Liver (tissue), 9 donors: Measurements from ENCODE around the gene SLC25A38. TPM values are rescaled to one million over a fixed set of nuclear protein-coding genes. Genes with fewer than 3 reads are reported as not detected.

Source experiments
- DNase-seq: peaks from one replicate; pipeline ENCODE4 v3.0.0-alpha.2; 2017; ENCODE audit warnings: low spot score
- H3K27ac ChIP-seq, 2 donors: one replicate each; pipeline ENCODE4 v1.7.0; 2013; ENCODE audit warnings: inconsistent platforms in 2 of 2, low read length in 2 of 2, control low read depth in 1 of 2, low read depth in 1 of 2, mild to moderate bottlenecking in 1 of 2
- H3K27me3 ChIP-seq, 4 donors: one replicate each; pipeline versions ENCODE4 v1.6.1 to v1.7.0; 2013; ENCODE audit warnings: low read length in 3 of 4, inconsistent platforms in 1 of 4, mild to moderate bottlenecking in 1 of 4, moderate library complexity in 1 of 4; ENCODE audit not compliant: control insufficient read depth in 4 of 4, insufficient read depth in 4 of 4
- H3K36me3 ChIP-seq, 4 donors: one replicate each; pipeline versions ENCODE4 v1.6.1 to v1.7.0; 2013; ENCODE audit warnings: low read length in 3 of 4, mild to moderate bottlenecking in 3 of 4, low read depth in 1 of 4, moderate library complexity in 1 of 4; ENCODE audit not compliant: control insufficient read depth in 4 of 4, insufficient read depth in 3 of 4
- H3K4me1 ChIP-seq, 4 donors: one replicate each; pipeline versions ENCODE4 v1.6.1 to v1.7.0; 2013; ENCODE audit warnings: low read length in 3 of 4, mild to moderate bottlenecking in 3 of 4, moderate library complexity in 1 of 4; ENCODE audit not compliant: control insufficient read depth in 4 of 4, insufficient read depth in 4 of 4
- H3K4me3 ChIP-seq, 3 donors: one replicate each; pipeline versions ENCODE4 v1.6.1 to v1.7.0; 2013; ENCODE audit warnings: low read length in 3 of 3, control low read depth in 1 of 3, low read depth in 1 of 3, mild to moderate bottlenecking in 1 of 3
- H3K9ac ChIP-seq, 2 donors: one replicate each; pipeline ENCODE4 v1.7.0; 2013; ENCODE audit warnings: low read length in 2 of 2, mild to moderate bottlenecking in 2 of 2, moderate library complexity in 2 of 2, control low read depth in 1 of 2, low read depth in 1 of 2
- H3K9me3 ChIP-seq, 4 donors: one replicate each; pipeline versions ENCODE4 v1.6.1 to v1.7.0; 2013; ENCODE audit warnings: low read length in 3 of 4; ENCODE audit not compliant: control insufficient read depth in 4 of 4
- EGR1 ChIP-seq, 2 donors: IDR thresholded peaks; 2 replicates each; pipeline ENCODE4 v1.6.1; 2016 to 2018; ENCODE audit warnings: antibody characterized with exemption in 2 of 2, low read depth in 2 of 2
- FOXA1 ChIP-seq: IDR thresholded peaks from 2 replicates; pipeline ENCODE4 v1.6.1; 2016; ENCODE audit warnings: antibody characterized with exemption
- FOXA2 ChIP-seq: IDR thresholded peaks from 2 replicates; pipeline ENCODE4 v1.6.1; 2016; ENCODE audit warnings: antibody characterized with exemption
- GABPA ChIP-seq, 2 donors: IDR thresholded peaks in 1 of 2; conservative IDR thresholded peaks in 1 of 2; 2 replicates each; pipeline ENCODE4 v1.6.1; 2016; ENCODE audit warnings: antibody characterized with exemption in 2 of 2, mild to moderate bottlenecking in 1 of 2, moderate library complexity in 1 of 2
- HNF4A ChIP-seq, 2 donors: conservative IDR thresholded peaks; 2 replicates each; pipeline ENCODE4 v1.6.1; 2016; ENCODE audit warnings: antibody characterized with exemption in 2 of 2, mild to moderate bottlenecking in 2 of 2
- HNF4G ChIP-seq: IDR thresholded peaks from 2 replicates; pipeline ENCODE4 v1.6.1; 2016; ENCODE audit warnings: antibody characterized with exemption
- JUND ChIP-seq, 2 donors: IDR thresholded peaks; 2 replicates each; pipeline ENCODE4 v1.6.1; 2016; ENCODE audit warnings: antibody characterized with exemption in 2 of 2
- RAD21 ChIP-seq, 2 donors: IDR thresholded peaks; 2 replicates each; pipeline ENCODE4 v1.6.1; 2016; ENCODE audit warnings: antibody characterized with exemption in 2 of 2, mild to moderate bottlenecking in 2 of 2
- RXRA ChIP-seq, 2 donors: IDR thresholded peaks; 2 replicates each; pipeline ENCODE4 v1.6.1; 2017 to 2018; ENCODE audit warnings: antibody characterized with exemption in 2 of 2, mild to moderate bottlenecking in 1 of 2
- SP1 ChIP-seq: IDR thresholded peaks from 2 replicates; pipeline ENCODE4 v1.6.1; 2018; ENCODE audit warnings: antibody characterized with exemption, mild to moderate bottlenecking
- TAF1 ChIP-seq: conservative IDR thresholded peaks from 2 replicates; pipeline ENCODE4 v1.6.1; 2016; ENCODE audit warnings: antibody characterized with exemption, mild to moderate bottlenecking
- YY1 ChIP-seq: IDR thresholded peaks from 2 replicates; pipeline ENCODE4 v1.6.1; 2016; ENCODE audit warnings: antibody characterized with exemption, mild to moderate bottlenecking
- WGBS: extraction: QIAGEN DNeasy Blood & Tissue Kit; methylation state at CpG from one replicate; pipeline ENCODE4 v1.1.7; 2013; 5-methylcytosine and 5-hydroxymethylcytosine counted together
- polyA plus RNA-seq, 2 donors: library from polyadenylated mRNA; stranded (reverse) in 1 of 2; unstranded in 1 of 2; fragments of 200-250 nt in 1 of 2; fragments of >200 nt in 1 of 2; fragmentation: Nextera tagmentation in 1 of 2; extraction: Ambion mirVana in 1 of 2; gene quantifications; one replicate each; pipeline versions ENCODE4 v1.2.1 to v1.2.3, GENCODE V29; 2013 to 2015
- total RNA-seq, 2 donors: library from RNA; depleted of rRNA; stranded (reverse); fragments of >200 nt; gene quantifications; one replicate each; pipeline ENCODE4 v1.2.3, GENCODE V29; 2014
- TF ChIP-seq, protein P1 (sequence below): IDR thresholded peaks from 2 replicates; pipeline ENCODE4 v1.6.1; 2016; ENCODE audit warnings: antibody characterized with exemption
- TF ChIP-seq, protein P2 (sequence below): IDR thresholded peaks from 2 replicates; pipeline ENCODE4 v1.6.1; 2016; ENCODE audit warnings: antibody characterized with exemption
- TF ChIP-seq, protein P3 (sequence below): IDR thresholded peaks from 2 replicates; pipeline ENCODE4 v1.6.1; 2016; ENCODE audit warnings: antibody characterized with exemption, mild to moderate bottlenecking
- TF ChIP-seq, protein P4 (sequence below): fragments of 150-350 bp; IDR thresholded peaks from 2 replicates; pipeline ENCODE4 v1.5.1; 2017; ENCODE audit warnings: improper control_type of control experiment, low read depth, low read length; ENCODE audit not compliant: missing input control
- TF ChIP-seq, protein P5 (sequence below): IDR thresholded peaks from 2 replicates; pipeline ENCODE4 v1.6.1; 2016; ENCODE audit warnings: antibody characterized with exemption
- donor health status: healthy.
- donor health status: healthy.
- donor health status: healthy.
- donor health status: healthy.
- donor health status: healthy.

SLC25A38 gene
- total and polyA plus RNA-seq, 4 donors: 19.8 to 44.4 (median 24.3) TPM

DNA sequence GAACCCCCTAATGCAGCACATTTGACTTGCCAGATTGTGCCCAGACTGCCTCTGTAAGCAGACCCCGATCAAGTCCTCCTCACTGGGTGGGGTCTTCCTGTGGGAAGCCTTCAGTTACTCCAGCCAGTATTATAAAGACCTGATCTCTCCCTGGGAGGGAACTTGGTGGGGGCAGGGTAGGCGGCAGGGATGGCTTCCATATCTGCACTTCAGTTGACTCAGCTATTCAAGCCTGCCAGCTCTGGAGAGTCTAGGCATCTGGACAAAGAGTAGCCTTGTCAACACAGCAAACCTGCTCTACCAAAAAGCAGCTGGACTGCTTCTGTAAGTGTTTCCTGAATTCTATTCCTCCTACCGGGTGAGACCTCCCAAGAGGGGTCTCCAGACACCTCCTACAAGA, 21.0 kb upstream of the SLC25A38 start:
- no peak for DNase-seq
- Histone ChIP-seq H3K4me1 (peaks cover 0 to 2% (median 0%) of the 10 kb centered on the region in 4 donors), H3K9me3 (no peaks in the 10 kb centered on the region), H3K9ac (no peak overlapping the region), H3K27ac (no peak overlapping the region), H3K27me3 (no peaks in the 10 kb centered on the region), H3K36me3 (no peaks in the 10 kb centered on the region), H3K4me3 (no peak overlapping the region)
- no peak for TF ChIP-seq FOXA2
- no peak for TF ChIP-seq EGR1 (IDR thresholded peaks at IDR 0.05; ENCODE audit: low read depth in 2 of 2)
- TF ChIP-seq, protein P1, sequence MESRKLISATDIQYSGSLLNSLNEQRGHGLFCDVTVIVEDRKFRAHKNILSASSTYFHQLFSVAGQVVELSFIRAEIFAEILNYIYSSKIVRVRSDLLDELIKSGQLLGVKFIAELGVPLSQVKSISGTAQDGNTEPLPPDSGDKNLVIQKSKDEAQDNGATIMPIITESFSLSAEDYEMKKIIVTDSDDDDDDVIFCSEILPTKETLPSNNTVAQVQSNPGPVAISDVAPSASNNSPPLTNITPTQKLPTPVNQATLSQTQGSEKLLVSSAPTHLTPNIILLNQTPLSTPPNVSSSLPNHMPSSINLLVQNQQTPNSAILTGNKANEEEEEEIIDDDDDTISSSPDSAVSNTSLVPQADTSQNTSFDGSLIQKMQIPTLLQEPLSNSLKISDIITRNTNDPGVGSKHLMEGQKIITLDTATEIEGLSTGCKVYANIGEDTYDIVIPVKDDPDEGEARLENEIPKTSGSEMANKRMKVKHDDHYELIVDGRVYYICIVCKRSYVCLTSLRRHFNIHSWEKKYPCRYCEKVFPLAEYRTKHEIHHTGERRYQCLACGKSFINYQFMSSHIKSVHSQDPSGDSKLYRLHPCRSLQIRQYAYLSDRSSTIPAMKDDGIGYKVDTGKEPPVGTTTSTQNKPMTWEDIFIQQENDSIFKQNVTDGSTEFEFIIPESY: no peak
- TF ChIP-seq, protein P2, sequence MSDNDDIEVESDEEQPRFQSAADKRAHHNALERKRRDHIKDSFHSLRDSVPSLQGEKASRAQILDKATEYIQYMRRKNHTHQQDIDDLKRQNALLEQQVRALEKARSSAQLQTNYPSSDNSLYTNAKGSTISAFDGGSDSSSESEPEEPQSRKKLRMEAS: no peak
- no peak for TF ChIP-seq RAD21 (IDR thresholded peaks at IDR 0.05)
- no peak for TF ChIP-seq JUND (IDR thresholded peaks at IDR 0.05)
- TF ChIP-seq, protein P3, sequence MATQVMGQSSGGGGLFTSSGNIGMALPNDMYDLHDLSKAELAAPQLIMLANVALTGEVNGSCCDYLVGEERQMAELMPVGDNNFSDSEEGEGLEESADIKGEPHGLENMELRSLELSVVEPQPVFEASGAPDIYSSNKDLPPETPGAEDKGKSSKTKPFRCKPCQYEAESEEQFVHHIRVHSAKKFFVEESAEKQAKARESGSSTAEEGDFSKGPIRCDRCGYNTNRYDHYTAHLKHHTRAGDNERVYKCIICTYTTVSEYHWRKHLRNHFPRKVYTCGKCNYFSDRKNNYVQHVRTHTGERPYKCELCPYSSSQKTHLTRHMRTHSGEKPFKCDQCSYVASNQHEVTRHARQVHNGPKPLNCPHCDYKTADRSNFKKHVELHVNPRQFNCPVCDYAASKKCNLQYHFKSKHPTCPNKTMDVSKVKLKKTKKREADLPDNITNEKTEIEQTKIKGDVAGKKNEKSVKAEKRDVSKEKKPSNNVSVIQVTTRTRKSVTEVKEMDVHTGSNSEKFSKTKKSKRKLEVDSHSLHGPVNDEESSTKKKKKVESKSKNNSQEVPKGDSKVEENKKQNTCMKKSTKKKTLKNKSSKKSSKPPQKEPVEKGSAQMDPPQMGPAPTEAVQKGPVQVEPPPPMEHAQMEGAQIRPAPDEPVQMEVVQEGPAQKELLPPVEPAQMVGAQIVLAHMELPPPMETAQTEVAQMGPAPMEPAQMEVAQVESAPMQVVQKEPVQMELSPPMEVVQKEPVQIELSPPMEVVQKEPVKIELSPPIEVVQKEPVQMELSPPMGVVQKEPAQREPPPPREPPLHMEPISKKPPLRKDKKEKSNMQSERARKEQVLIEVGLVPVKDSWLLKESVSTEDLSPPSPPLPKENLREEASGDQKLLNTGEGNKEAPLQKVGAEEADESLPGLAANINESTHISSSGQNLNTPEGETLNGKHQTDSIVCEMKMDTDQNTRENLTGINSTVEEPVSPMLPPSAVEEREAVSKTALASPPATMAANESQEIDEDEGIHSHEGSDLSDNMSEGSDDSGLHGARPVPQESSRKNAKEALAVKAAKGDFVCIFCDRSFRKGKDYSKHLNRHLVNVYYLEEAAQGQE: no peak
- TF ChIP-seq, protein P4, sequence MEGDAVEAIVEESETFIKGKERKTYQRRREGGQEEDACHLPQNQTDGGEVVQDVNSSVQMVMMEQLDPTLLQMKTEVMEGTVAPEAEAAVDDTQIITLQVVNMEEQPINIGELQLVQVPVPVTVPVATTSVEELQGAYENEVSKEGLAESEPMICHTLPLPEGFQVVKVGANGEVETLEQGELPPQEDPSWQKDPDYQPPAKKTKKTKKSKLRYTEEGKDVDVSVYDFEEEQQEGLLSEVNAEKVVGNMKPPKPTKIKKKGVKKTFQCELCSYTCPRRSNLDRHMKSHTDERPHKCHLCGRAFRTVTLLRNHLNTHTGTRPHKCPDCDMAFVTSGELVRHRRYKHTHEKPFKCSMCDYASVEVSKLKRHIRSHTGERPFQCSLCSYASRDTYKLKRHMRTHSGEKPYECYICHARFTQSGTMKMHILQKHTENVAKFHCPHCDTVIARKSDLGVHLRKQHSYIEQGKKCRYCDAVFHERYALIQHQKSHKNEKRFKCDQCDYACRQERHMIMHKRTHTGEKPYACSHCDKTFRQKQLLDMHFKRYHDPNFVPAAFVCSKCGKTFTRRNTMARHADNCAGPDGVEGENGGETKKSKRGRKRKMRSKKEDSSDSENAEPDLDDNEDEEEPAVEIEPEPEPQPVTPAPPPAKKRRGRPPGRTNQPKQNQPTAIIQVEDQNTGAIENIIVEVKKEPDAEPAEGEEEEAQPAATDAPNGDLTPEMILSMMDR: no peak
- TF ChIP-seq FOXA1: no peak
- TF ChIP-seq GABPA (IDR thresholded peaks at IDR 0.05 in 1 of 2, conservative IDR thresholded peaks at IDR 0.05 in 1 of 2): no peak
- no peak for TF ChIP-seq YY1
- no peak for TF ChIP-seq HNF4G
- 76% methylated on average over 3 of the region's 3 CpGs for WGBS

DNA sequence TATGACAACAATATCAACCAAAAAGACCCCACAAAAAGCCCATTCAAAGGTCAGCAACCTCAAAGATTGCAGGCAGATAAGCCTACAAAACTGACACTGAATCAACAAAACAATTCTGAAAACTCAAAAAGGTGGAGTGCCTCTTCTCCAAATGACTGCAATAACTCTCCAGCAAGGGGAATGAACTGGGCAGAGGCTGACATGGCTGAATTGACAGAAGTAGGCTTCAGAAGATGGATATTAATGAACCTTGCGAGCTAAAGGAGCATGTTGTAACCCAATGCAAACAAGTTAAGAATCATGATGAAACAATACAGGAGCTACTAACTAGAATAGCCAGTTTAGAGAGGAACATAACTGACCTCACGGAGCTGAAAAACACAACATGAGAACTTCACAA, 20.4 kb upstream of the SLC25A38 start:
- Histone ChIP-seq H3K9ac (no peak overlapping the region), H3K27me3 (no peaks in the 10 kb centered on the region), H3K4me3 (no peak overlapping the region), H3K9me3 (no peaks in the 10 kb centered on the region), H3K27ac (no peak overlapping the region), H3K36me3 (no peaks in the 10 kb centered on the region), H3K4me1 (peaks cover 0 to 2% (median 0%) of the 10 kb centered on the region in 4 donors)
- 61% methylated on average over 2 of the region's 2 CpGs for WGBS
- no peak for DNase-seq
- TF ChIP-seq RXRA (IDR thresholded peaks at IDR 0.05) (no peak), GABPA (IDR thresholded peaks at IDR 0.05 in 1 of 2, conservative IDR thresholded peaks at IDR 0.05 in 1 of 2) (no peak), SP1 (no peak), TAF1 (no peak), FOXA2 (no peak), FOXA1 (no peak), YY1 (no peak), EGR1 (IDR thresholded peaks at IDR 0.05; ENCODE audit: low read depth in 2 of 2) (no peak), JUND (IDR thresholded peaks at IDR 0.05) (no peak), HNF4A (conservative IDR thresholded peaks at IDR 0.05) (no peak)
- TF ChIP-seq, protein P5, sequence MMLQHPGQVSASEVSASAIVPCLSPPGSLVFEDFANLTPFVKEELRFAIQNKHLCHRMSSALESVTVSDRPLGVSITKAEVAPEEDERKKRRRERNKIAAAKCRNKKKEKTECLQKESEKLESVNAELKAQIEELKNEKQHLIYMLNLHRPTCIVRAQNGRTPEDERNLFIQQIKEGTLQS: no peak
- TF ChIP-seq, protein P1: no peak
- TF ChIP-seq, protein P3: no peak
